Activated CD8-positive, alpha-beta memory T cell treated with anti-CD3 and anti-CD28 coated beads, Interleukin-2, amount 50 U/mL, for 1 hour (primary cell): ENCODE results near the gene DNTT.

Source experiments
- DNase-seq: peaks from one replicate; pipeline ENCODE4 v3.0.0-alpha.2; 2020; ENCODE audit errors: extremely low read depth

The DNTT gene

DNA sequence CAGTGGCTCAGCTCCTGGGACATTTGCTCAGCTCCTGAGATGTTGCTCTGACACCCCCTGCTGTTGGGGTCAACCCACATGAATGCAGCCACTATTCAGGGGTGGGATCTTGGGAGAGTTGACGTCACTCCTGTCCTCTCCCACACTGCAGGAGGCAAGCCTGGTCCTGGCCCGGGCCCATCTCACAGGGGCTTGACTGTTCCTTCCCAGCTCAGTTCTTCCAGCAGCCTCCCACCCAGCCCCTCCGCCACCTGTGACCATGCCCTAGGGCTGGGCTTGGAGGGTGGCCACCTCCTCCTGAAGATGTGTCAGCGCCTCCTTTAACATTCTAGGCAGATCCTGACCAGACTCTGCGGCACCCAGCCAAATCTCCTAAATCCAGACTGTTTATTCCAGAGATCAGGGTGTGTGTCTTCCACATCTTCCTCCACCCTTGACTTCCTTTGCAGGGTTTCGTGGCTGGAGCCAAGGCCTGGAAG lies 73.6 kb downstream of the DNTT start:
- no peak for DNase-seq

DNA sequence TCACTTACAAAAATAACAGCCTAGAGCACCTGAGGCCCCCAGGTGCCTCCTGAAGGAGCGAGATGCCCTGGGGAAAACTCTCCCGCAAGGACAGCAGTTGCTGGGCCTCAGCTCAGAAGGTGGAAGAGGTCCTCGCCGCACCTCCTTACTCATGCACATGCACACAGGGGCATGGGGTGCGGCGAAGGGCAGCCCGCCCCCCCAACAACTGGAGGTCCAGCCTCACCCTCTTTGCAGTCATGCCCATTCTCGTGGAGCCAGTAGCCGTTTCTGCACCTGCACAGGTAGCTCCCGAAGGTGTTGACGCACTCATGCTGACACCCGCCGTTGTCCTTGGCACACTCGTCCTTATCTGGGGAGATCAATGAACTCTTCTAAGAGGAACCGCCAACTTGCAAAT lies 74.5 kb downstream of the DNTT start:
- no peak for DNase-seq

DNA sequence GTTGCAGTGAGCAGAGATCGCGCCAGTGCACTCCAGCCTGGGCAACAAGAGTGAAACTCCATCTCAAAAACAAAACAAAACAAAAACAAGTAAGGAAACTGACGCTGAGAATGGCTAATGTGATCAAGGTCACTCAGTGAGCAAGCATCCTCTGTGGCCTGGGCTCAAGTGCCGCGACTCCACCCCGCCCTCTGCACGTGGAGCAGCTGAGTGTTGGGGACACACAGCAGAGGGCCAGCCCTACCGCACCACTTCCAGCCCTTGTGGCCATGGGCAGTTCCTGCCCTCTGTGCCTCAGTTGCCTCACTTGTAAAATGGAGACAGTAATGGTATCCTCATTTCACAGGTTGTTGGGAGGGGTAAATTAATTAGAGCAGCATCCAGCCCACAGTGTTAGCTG lies 75.5 kb downstream of the DNTT start:
- no peak for DNase-seq

DNA sequence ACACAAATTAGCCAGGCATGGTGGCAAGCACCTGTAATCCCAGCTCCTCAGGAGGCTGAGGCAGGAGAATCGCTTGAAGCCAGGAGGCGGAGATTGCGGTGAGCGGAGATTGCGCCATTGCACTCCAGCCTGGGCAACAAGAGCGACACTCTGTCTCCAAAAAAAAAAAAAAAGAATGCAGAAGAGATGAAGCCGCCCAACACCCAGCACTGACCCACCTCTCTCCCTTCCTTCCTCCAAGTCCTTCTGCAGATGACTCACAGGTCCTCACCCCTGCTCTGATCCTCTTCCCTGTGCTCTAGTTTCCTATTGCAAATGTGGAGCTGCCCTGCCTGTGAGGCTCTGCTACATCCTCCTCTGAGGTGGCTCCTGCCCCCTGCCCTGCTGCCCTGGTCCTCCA lies 76.6 kb downstream of the DNTT start:
- DNase-seq = no peak

DNA sequence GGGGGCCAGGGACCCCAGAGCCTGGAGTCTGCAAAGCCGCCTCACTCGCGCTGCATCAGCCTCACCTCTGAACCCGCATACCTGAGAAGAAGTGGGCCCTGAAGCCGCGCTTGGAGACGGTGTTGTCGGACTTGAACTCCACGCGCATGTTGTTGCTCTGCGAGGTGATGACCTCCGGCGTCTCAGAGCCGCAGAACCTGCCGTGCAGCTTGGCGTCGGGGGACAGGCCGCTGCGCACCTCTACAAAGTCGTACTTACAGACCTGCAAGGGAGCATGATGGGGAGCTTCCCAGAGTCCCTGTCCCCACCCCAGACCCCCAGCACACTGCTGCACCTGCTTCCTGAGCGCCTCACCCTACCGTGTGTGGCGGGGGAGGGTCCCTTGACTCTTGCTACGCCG lies 80.3 kb downstream of the DNTT start:
- DNase-seq = no peak

DNA sequence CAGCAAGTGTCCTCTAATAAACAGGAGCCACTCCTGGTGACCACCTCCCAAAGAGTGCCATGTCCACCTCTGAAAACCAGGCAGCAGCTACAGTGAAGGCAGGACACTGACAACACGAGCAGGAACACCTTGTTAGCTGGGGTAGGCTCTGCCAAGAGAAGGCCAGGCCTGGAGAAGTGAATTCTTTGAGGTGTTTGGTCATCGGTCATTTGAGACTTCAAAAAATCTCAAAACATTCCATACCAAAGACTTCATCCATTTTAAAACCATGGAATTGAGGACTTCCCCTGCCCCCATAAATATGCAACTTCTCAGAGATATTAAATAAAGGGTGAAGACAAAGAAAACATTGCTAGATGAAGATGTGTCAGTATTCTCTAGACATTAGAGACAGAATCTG lies 82.9 kb downstream of the DNTT start:
- no peak for DNase-seq

DNA sequence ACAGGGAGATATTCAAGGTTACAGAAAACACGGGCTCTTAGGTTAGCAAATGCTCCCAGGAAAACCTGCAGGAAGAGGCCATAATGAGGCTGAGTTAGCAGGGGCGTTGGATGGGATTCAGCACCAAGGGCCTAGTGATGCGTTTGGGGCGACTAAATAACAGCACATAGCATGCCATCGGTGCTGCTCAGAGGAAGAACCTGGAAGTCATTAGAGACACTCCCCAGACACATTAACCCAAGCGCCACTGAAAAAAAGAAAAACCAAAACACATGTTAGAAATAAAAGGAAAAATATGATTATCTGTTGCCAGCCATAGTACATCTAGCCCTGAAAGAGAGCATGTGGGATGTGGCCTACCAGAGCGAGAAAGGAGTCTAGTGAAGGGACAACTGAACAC lies 83.4 kb downstream of the DNTT start:
- DNase-seq = no peak
